ENCODE results near the gene DEPP1. TPM values are rescaled to one million over a fixed set of nuclear protein-coding genes. Genes with fewer than 3 reads are reported as not detected.

DEPP1 gene
- polyA plus RNA-seq, 2 of the 4 experiments (the other 2 are of a cell fraction) = 0.46 to 0.92 TPM

DNA sequence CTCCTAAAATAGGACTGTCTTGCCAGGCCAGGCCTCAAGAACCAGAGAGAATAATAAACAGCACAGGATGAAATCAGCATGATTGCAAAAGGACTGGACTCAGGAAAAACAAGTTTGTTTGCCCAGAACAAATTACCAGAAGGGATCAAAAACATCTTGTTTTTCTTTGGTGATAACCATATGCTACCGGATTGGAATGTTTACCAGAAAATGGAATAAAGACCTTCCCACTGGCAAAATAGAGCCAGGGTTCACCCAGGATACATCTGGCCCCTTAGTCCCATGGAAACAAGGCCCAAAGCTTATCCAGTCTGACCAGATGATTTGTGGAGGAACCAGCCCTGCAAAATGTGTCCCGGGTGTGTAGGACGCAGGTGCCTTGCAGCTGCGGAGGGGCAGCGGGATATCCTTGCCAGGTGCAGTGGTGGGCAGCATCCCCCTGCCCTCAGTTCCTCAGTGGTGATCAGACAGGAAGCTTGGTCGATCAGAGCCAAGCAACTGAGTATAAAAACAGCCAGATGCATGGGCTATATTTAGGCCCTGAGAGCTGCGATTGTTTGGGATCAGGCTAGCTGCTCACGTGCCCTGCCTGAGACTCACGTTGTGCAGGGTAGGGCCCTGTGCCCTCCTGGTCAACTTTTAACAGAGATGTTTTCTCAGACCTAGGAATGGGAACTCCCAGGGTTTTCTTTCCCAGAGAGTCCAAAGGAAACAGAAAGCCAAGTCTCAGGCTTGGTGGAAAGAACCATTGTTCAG is 17.5 kb upstream of the DEPP1 start:
- Histone ChIP-seq H3K4me3 (no peak overlapping the region), H3K27ac (no peak overlapping the region), H3K4me1 (no peaks in the 10 kb centered on the region), H3K9me3 (peaks cover 9% of the 10 kb centered on the region), H3K4me2 (no peak overlapping the region)
- POLR2A ChIA-PET = no interaction called here
- FAIRE-seq (no peak), DNase-seq (ENCODE audit: low read depth in 1 of 2, low spot score in 1 of 2) (no peak), ATAC-seq (no peak)
- 80% methylated on average over 9 of the region's 9 CpGs for WGBS (ENCODE audit: missing lambda C conversion rate)
- CTCF ChIA-PET = interaction anchor here (1.1 to 2.0 kb wide), 5 partner anchors 8 to 239 kb away, joined by 3 to 9 read pairs (median 3); partner anchors contain the start of gene DEPP1
- no peak for TF ChIP-seq KDM5A (IDR thresholded peaks at IDR 0.05)
- no peak for TF ChIP-seq ZNF302 (CRISPR knock-in tag; IDR thresholded peaks at IDR 0.05)
- no peak for TF ChIP-seq ZFP36 (IDR thresholded peaks at IDR 0.05; ENCODE audit: borderline replicate concordance, partially characterized antibody)
- TF ChIP-seq ELK1 (IDR thresholded peaks at IDR 0.05; ENCODE audit: low read depth, low read length) = no peak
- no peak for TF ChIP-seq HOXB5 (CRISPR knock-in tag; IDR thresholded peaks at IDR 0.05)
- TF ChIP-seq CBX2 (IDR thresholded peaks at IDR 0.05; ENCODE audit: borderline replicate concordance, low read depth) = no peak
- no peak for TF ChIP-seq GATA3 (IDR thresholded peaks at IDR 0.05; ENCODE audit: borderline replicate concordance)
- no peak for TF ChIP-seq HOXA7 (CRISPR knock-in tag; IDR thresholded peaks at IDR 0.05)
- TF ChIP-seq, protein P1, sequence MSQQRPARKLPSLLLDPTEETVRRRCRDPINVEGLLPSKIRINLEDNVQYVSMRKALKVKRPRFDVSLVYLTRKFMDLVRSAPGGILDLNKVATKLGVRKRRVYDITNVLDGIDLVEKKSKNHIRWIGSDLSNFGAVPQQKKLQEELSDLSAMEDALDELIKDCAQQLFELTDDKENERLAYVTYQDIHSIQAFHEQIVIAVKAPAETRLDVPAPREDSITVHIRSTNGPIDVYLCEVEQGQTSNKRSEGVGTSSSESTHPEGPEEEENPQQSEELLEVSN (IDR thresholded peaks at IDR 0.05; ENCODE audit: borderline replicate concordance, low read depth) = no peak
- no peak for TF ChIP-seq MAFK (IDR thresholded peaks at IDR 0.05; ENCODE audit: partially characterized antibody)
- no peak for TF ChIP-seq ZSCAN20 (CRISPR knock-in tag; IDR thresholded peaks at IDR 0.05)

DNA sequence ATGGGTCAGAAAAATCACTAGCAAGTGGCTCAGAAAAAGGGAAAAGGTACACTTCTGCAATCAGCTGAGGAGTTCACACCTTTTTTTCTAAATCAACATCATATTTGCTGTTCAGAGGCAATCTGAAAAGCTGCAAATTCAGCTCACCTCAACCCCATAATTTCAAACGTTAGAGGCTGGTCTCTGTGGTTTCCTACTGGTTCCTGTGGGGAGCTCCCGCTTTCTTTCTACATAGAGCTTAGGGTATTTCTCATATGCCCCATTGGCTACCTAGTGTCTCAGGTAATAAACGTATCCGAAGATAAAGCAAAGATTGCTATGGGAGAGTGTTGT is 16.9 kb upstream of the DEPP1 start:
- ChIA-PET CTCF (interaction anchor here (1.1 to 2.6 kb wide), 6 partner anchors 9 to 239 kb away, joined by 3 to 13 read pairs (median 4); partner anchors contain the start of gene DEPP1), POLR2A (no interaction called here)
- Histone ChIP-seq H3K4me2 (no peak overlapping the region), H3K4me1 (no peaks in the 10 kb centered on the region), H3K27ac (no peak overlapping the region), H3K9me3 (peaks cover 8% of the 10 kb centered on the region), H3K4me3 (no peak overlapping the region)
- DNase-seq (ENCODE audit: low read depth in 1 of 2, low spot score in 1 of 2) = no peak
- no peak for FAIRE-seq
- ATAC-seq = no peak
- 71% methylated on average over 4 of the region's 4 CpGs for WGBS (ENCODE audit: missing lambda C conversion rate)
- TF ChIP-seq TFCP2L1 (CRISPR knock-in tag; IDR thresholded peaks at IDR 0.05) = no peak
- no peak for TF ChIP-seq POLR2AphosphoS2 (conservative IDR thresholded peaks at IDR 0.05; ENCODE audit: low read length)
- no peak for TF ChIP-seq EHF (CRISPR knock-in tag; IDR thresholded peaks at IDR 0.05)
- TF ChIP-seq JUNB (IDR thresholded peaks at IDR 0.05) = no peak
- TF ChIP-seq REST (IDR thresholded peaks at IDR 0.05) = no peak
- no peak for TF ChIP-seq NR3C1 (IDR thresholded peaks at IDR 0.05)
- no peak for TF ChIP-seq HES2 (IDR thresholded peaks at IDR 0.05)
- TF ChIP-seq NPAS2 (CRISPR knock-in tag; IDR thresholded peaks at IDR 0.05; ENCODE audit: borderline replicate concordance) = no peak
- no peak for TF ChIP-seq HEYL (CRISPR knock-in tag; IDR thresholded peaks at IDR 0.05)
- TF ChIP-seq ATOH8 (CRISPR knock-in tag; IDR thresholded peaks at IDR 0.05; ENCODE audit: low read depth) = no peak
- TF ChIP-seq CBX2 (IDR thresholded peaks at IDR 0.05; ENCODE audit: borderline replicate concordance, low read depth) = no peak
- TF ChIP-seq MAZ (IDR thresholded peaks at IDR 0.05; ENCODE audit: borderline replicate concordance, low read depth, low read length) = no peak
- no peak for TF ChIP-seq CHD2 (IDR thresholded peaks at IDR 0.05; ENCODE audit: low read length, partially characterized antibody)
- no peak for TF ChIP-seq FOSL2 (IDR thresholded peaks at IDR 0.05)
- no peak for TF ChIP-seq FOSL2 (CRISPR knock-in tag; IDR thresholded peaks at IDR 0.05)
- no peak for TF ChIP-seq SREBF2 (IDR thresholded peaks at IDR 0.05)
- TF ChIP-seq NFE2L2 (conservative IDR thresholded peaks at IDR 0.05; ENCODE audit: low read length) = no peak
- TF ChIP-seq, protein P1 (IDR thresholded peaks at IDR 0.05; ENCODE audit: borderline replicate concordance, low read depth) = no peak
- TF ChIP-seq SMC3 (IDR thresholded peaks at IDR 0.05) = no peak
- no peak for TF ChIP-seq EHMT2 (IDR thresholded peaks at IDR 0.05; ENCODE audit: low read depth)
- no peak for TF ChIP-seq CHD4 (IDR thresholded peaks at IDR 0.05; ENCODE audit: borderline replicate concordance)
